Neural progenitor cell (in vitro differentiated cells): ENCODE measurements around the gene PSD. TPM values are rescaled to one million over a fixed set of nuclear protein-coding genes. Genes with fewer than 3 reads are reported as not detected.

ENCODE experiments used
- DNase-seq: peaks from one replicate; pipeline ENCODE4 v3.0.0-alpha.2; 2016; ENCODE audit warnings: low spot score
- H2AFZ ChIP-seq: fragments of 200-600 bp; sonication (generic); replicated peaks from 2 replicates; pipeline ENCODE4 v1.6.1; 2016; ENCODE audit warnings: antibody characterized with exemption
- H3F3A ChIP-seq: fragments of 200-600 bp; sonication (generic); 2 replicates; pipeline ENCODE4 v1.6.1; 2016; ENCODE audit warnings: antibody characterized with exemption, low read depth
- H3K27ac ChIP-seq: fragments of 200-600 bp; sonication (generic); 2 replicates; pipeline ENCODE4 v1.5.1; 2016; ENCODE audit warnings: mild to moderate bottlenecking
- H3K27me3 ChIP-seq: fragments of 200-600 bp; sonication (generic); 2 replicates; pipeline ENCODE4 v1.6.1; 2016; ENCODE audit warnings: mild to moderate bottlenecking, moderate library complexity
- H3K36me3 ChIP-seq: fragments of 200-600 bp; sonication (generic); 2 replicates; pipeline ENCODE4 v1.5.1; 2016
- H3K4me1 ChIP-seq: fragments of 200-600 bp; sonication (generic); 2 replicates; pipeline ENCODE4 v1.6.1; 2016; ENCODE audit warnings: mixed run types
- H3K4me2 ChIP-seq: fragments of 200-600 bp; sonication (generic); 2 replicates; pipeline ENCODE4 v1.6.1; 2016
- H3K4me3 ChIP-seq: fragments of 200-600 bp; sonication (generic); 2 replicates; pipeline ENCODE4 v1.5.1; 2016
- H3K79me2 ChIP-seq: fragments of 200-600 bp; sonication (generic); 2 replicates; pipeline ENCODE4 v1.6.1; 2016; ENCODE audit warnings: low read depth
- H3K9ac ChIP-seq: fragments of 200-600 bp; sonication (generic); 2 replicates; pipeline ENCODE4 v1.6.1; 2016
- H3K9me3 ChIP-seq: fragments of 200-600 bp; sonication (generic); 2 replicates; pipeline ENCODE4 v1.5.1; 2016; ENCODE audit warnings: low read depth
- H4K20me1 ChIP-seq: fragments of 200-600 bp; sonication (generic); 2 replicates; pipeline ENCODE4 v1.6.1; 2016; ENCODE audit warnings: low read depth
- H3K27ac Mint-ChIP-seq: 3 replicates; pipeline ENCODE4 v1.8.0; 2021; ENCODE audit warnings: mixed read lengths
- H3K27me3 Mint-ChIP-seq: 2 replicates; pipeline ENCODE4 v1.8.0; 2022; ENCODE audit warnings: low read depth, mild to moderate bottlenecking, inconsistent platforms, moderate library complexity, mixed read lengths; ENCODE audit not compliant: insufficient read depth
- H3K36me3 Mint-ChIP-seq: 3 replicates; pipeline ENCODE4 v1.8.0; 2021; ENCODE audit warnings: mixed read lengths
- H3K4me1 Mint-ChIP-seq: 3 replicates; pipeline ENCODE4 v1.8.0; 2021; ENCODE audit warnings: mixed read lengths
- H3K4me3 Mint-ChIP-seq: 3 replicates; pipeline ENCODE4 v1.8.0; 2021; ENCODE audit warnings: mild to moderate bottlenecking, moderate library complexity, mixed read lengths
- H3K9me3 Mint-ChIP-seq: 3 replicates; pipeline ENCODE4 v1.8.0; 2020; ENCODE audit warnings: mixed read lengths
- EZH2 ChIP-seq: fragments of 200-600 bp; sonication (generic); IDR thresholded peaks from 2 replicates; pipeline ENCODE4 v1.6.1; 2017; ENCODE audit warnings: antibody characterized with exemption, mild to moderate bottlenecking, moderate library complexity
- EZH2phosphoT487 ChIP-seq: fragments of 200-600 bp; sonication (generic); IDR thresholded peaks from 2 replicates; pipeline ENCODE4 v1.6.1; 2017; ENCODE audit warnings: antibody characterized with exemption
- total RNA-seq: library from RNA; depleted of rRNA; stranded (reverse); fragments of >200 nt; gene quantifications from 2 replicates; pipeline ENCODE4 v1.2.3, GENCODE V29; 2015; ENCODE audit warnings: low replicate concordance
- TF ChIP-seq, protein P1 (sequence below): fragments of 200-600 bp; sonication (generic); IDR thresholded peaks from 2 replicates; pipeline ENCODE4 v1.5.1; 2017; ENCODE audit warnings: antibody characterized with exemption, mild to moderate bottlenecking

PSD gene
- total RNA-seq, 1 donor from 2014 or later, result 0.09 TPM

DNA sequence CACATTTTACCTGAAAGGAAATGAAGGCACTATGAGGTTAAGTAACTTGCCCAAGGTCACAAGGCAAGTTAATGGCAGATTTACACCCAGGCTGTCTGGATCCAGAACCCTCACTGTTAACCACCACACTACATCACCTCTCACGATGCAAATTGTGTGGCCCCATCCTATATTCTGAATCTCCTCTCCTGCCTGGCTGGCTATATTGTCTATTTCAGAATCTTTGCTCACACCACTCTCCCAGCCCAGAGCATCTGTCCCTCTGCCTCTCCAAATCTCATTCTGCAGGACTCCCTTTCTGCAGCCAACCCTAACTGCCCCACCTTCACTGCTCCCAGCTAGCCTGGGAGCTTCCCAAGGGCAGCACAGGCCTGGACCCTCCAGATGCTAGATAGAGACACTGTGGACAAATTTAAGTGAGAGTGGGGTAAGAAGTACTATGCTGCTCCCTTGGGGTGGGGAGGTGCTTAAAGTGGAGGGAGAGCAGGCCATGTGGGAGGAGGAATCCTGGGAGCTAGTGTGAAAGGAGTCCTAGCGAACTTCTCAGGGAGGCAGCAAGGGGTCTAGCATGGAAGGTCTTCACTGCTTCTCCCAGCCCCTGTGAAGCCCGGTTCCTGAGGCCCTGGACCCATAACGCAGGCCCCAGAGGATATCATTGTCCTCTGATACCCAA is 13.0 kb upstream of the PSD start:
- H3K4me3 ChIP-seq, result peak overlapping the region; percentile 67
- TF ChIP-seq EZH2phosphoT487 (no peak), EZH2 (no peak)
- TF ChIP-seq, protein P1, sequence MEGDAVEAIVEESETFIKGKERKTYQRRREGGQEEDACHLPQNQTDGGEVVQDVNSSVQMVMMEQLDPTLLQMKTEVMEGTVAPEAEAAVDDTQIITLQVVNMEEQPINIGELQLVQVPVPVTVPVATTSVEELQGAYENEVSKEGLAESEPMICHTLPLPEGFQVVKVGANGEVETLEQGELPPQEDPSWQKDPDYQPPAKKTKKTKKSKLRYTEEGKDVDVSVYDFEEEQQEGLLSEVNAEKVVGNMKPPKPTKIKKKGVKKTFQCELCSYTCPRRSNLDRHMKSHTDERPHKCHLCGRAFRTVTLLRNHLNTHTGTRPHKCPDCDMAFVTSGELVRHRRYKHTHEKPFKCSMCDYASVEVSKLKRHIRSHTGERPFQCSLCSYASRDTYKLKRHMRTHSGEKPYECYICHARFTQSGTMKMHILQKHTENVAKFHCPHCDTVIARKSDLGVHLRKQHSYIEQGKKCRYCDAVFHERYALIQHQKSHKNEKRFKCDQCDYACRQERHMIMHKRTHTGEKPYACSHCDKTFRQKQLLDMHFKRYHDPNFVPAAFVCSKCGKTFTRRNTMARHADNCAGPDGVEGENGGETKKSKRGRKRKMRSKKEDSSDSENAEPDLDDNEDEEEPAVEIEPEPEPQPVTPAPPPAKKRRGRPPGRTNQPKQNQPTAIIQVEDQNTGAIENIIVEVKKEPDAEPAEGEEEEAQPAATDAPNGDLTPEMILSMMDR, result no peak
- Mint-ChIP-seq H3K9me3 (no peaks in the 10 kb centered on the region), H3K4me1 (peaks cover 28% of the 10 kb centered on the region), H3K27ac (peak overlapping the region; percentile 34), H3K27me3 (peaks cover 4% of the 10 kb centered on the region), H3K4me3 (peak overlapping the region; percentile 96), H3K36me3 (no peaks in the 10 kb centered on the region)
- H3K36me3 ChIP-seq, result no peaks in the 10 kb centered on the region
- H3K79me2 ChIP-seq, result peaks cover 13% of the 10 kb centered on the region
- no peaks in the 10 kb centered on the region for H4K20me1 ChIP-seq
- peak overlapping the region; percentile 63 for H2AFZ ChIP-seq
- peak overlapping the region; percentile 74 for H3K9ac ChIP-seq
- peaks cover 17% of the 10 kb centered on the region for H3F3A ChIP-seq
- H3K27ac ChIP-seq, result no peak overlapping the region
- no peaks in the 10 kb centered on the region for H3K9me3 ChIP-seq
- no peak for DNase-seq
- peaks cover 14% of the 10 kb centered on the region for H3K4me1 ChIP-seq
- peaks cover 39% of the 10 kb centered on the region for H3K27me3 ChIP-seq
- H3K4me2 ChIP-seq, result peak overlapping the region; percentile 88

DNA sequence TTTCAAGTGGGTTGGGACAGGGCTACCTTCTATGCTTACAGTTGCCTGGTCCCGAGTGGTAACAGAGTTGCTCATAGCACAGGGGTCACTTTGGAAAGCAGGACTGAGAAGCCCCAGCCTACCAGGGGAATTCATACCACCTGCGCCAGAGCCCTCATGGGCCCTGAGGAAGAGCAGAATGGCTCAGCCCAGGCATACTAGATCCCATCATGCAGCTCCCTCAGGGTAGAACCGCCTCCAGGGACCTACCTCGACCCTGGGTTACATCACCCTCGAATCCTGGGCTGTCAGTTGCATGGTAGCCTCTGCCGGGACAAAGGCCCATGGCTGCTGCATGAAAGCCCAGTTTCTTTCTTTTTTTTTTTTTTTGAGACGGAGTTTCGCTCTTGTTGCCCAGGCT is 10.9 kb upstream of the PSD start:
- Histone ChIP-seq H3K4me2 (no peak overlapping the region), H4K20me1 (peaks cover 3% of the 10 kb centered on the region), H3K27ac (no peak overlapping the region), H3K4me1 (peaks cover 4% of the 10 kb centered on the region), H3K9me3 (no peaks in the 10 kb centered on the region), H3K4me3 (no peak overlapping the region), H3K9ac (no peak overlapping the region), H3K36me3 (no peaks in the 10 kb centered on the region), H3K27me3 (peaks cover 18% of the 10 kb centered on the region), H3K79me2 (peaks cover 13% of the 10 kb centered on the region), H2AFZ (no peak overlapping the region), H3F3A (peaks cover 8% of the 10 kb centered on the region)
- Mint-ChIP-seq H3K27me3 (peaks cover 7% of the 10 kb centered on the region), H3K4me1 (peaks cover 17% of the 10 kb centered on the region), H3K4me3 (no peak overlapping the region), H3K27ac (no peak overlapping the region), H3K9me3 (no peaks in the 10 kb centered on the region), H3K36me3 (peaks cover under 1% of the 10 kb centered on the region)
- TF ChIP-seq EZH2phosphoT487 (no peak), EZH2 (no peak)
- TF ChIP-seq, protein P1, result no peak
- DNase-seq, result no peak

DNA sequence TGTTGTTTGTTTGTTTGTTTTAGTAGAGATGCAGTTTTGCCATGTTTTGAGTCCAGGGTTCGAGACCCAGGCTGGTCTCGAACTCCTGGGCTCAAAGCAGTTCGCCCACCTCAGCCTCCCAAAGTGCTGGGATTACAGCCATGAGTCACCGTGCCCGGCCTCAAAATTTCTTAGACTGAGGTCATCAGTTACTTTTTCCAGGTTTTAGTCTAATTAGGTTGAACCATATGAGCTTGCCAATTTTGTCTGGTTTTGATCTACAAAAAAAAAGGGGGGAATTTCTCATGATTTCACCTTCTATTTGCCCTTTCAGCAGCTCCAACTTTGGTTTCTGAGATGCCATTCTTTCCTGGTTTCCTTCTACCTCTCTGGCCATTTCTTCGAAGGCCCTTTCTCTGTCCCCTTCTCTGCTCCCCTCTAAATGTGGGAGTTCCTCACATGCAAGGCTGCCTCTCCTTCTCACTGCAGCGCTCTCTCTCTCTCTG is 8.3 kb upstream of the PSD start:
- H3K9ac ChIP-seq, result no peak overlapping the region
- no peak overlapping the region for H3K27ac ChIP-seq
- H2AFZ ChIP-seq, result no peak overlapping the region
- DNase-seq, result no peak
- H4K20me1 ChIP-seq, result peaks cover 26% of the 10 kb centered on the region
- H3K9me3 Mint-ChIP-seq, result no peaks in the 10 kb centered on the region
- no peak overlapping the region for H3K27ac Mint-ChIP-seq
- H3F3A ChIP-seq, result peaks cover 19% of the 10 kb centered on the region
- no peak overlapping the region for H3K4me3 ChIP-seq
- no peak overlapping the region for H3K4me3 Mint-ChIP-seq
- H3K27me3 ChIP-seq, result peaks cover 8% of the 10 kb centered on the region
- H3K36me3 ChIP-seq, result no peaks in the 10 kb centered on the region
- TF ChIP-seq EZH2, result no peak
- peaks cover 11% of the 10 kb centered on the region for H3K79me2 ChIP-seq
- H3K4me1 Mint-ChIP-seq, result peaks cover 19% of the 10 kb centered on the region
- H3K36me3 Mint-ChIP-seq, result peaks cover 4% of the 10 kb centered on the region
- no peak overlapping the region for H3K4me2 ChIP-seq
- H3K9me3 ChIP-seq, result no peaks in the 10 kb centered on the region
- peaks cover 7% of the 10 kb centered on the region for H3K27me3 Mint-ChIP-seq
- H3K4me1 ChIP-seq, result peaks cover 7% of the 10 kb centered on the region

DNA sequence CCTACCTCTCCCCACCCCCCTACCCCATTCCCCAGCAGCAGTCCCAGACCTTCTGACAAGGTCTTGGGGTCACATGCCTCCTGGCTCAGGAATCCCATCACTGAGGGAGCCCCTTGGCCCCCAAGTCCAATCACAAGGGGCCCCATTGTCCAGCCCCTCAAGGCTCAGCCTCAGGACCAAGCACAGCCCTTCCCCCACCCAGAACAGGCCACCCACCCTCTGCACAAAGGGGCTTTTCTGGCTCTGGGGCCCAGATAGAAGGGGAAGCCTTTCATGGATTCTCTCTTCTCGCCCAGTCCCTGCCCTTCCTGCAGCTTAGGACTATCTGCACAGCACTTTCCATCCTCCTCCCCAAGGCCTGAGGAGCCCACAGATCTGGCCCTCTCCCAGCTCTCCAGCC is 6.9 kb upstream of the PSD start:
- H3K4me3 ChIP-seq, result no peak overlapping the region
- Mint-ChIP-seq H3K36me3 (peaks cover 4% of the 10 kb centered on the region), H3K4me1 (peaks cover 14% of the 10 kb centered on the region), H3K27ac (peak overlapping the region; percentile 46), H3K9me3 (no peaks in the 10 kb centered on the region), H3K4me3 (no peak overlapping the region), H3K27me3 (peaks cover 9% of the 10 kb centered on the region)
- no peak overlapping the region for H3K27ac ChIP-seq
- H3K4me2 ChIP-seq, result no peak overlapping the region
- no peaks in the 10 kb centered on the region for H3K9me3 ChIP-seq
- no peak overlapping the region for H3K9ac ChIP-seq
- no peaks in the 10 kb centered on the region for H3K79me2 ChIP-seq
- peaks cover 24% of the 10 kb centered on the region for H3F3A ChIP-seq
- peaks cover 31% of the 10 kb centered on the region for H4K20me1 ChIP-seq
- no peak for DNase-seq
- no peaks in the 10 kb centered on the region for H3K36me3 ChIP-seq
- no peak overlapping the region for H2AFZ ChIP-seq
- H3K27me3 ChIP-seq, result peaks cover 13% of the 10 kb centered on the region
- TF ChIP-seq EZH2 (no peak), EZH2phosphoT487 (no peak)
- TF ChIP-seq, protein P1, result no peak
- peaks cover 7% of the 10 kb centered on the region for H3K4me1 ChIP-seq
